A673 (cell line): Measurements from ENCODE around the gene POLDIP3. TPM values are rescaled to one million over a fixed set of nuclear protein-coding genes. Genes with fewer than 3 reads are reported as not detected.

ENCODE experiments used
- BruUV-seq: library from RNA; stranded (reverse); fragments of 400-500 nt; replicated peaks from 2 replicates; lab custom pipeline; 2021; lab: Mats Ljungman, UMichigan
- CTCF ChIA-PET: fragments of 300-600 bp; sonication (Branson Sonifier 250); formaldehyde crosslinking; loops from one replicate; lab custom pipeline; 2022; ENCODE audit warnings: antibody characterized with exemption; lab: Charles Lee
- POLR2A ChIA-PET: fragments of 300-600 bp; sonication (Branson Sonifier 250); formaldehyde crosslinking; loops from one replicate; lab custom pipeline; 2022; ENCODE audit warnings: antibody characterized with exemption; ENCODE audit not compliant: low non-redundant PET; lab: Charles Lee
- DNase-seq: peaks from one replicate; pipeline ENCODE4 v3.0.0-alpha.2; 2015; ENCODE audit warnings: low spot score
- H3K27ac ChIP-seq: fragments of 200-600 bp; sonication (generic); 2 replicates; pipeline ENCODE4 v1.5.1; 2016; ENCODE audit warnings: mixed run types, low read depth, mild to moderate bottlenecking, mixed read lengths, antibody characterized with exemption, low read length; ENCODE audit not compliant: poor library complexity, severe bottlenecking
- H3K27me3 ChIP-seq: fragments of 200-600 bp; sonication (generic); replicated peaks from 2 replicates; pipeline ENCODE4 v1.6.1; 2017; ENCODE audit warnings: mixed run types, low read depth, mild to moderate bottlenecking, mixed read lengths, antibody characterized with exemption, low read length; ENCODE audit not compliant: insufficient read depth, poor library complexity
- H3K36me3 ChIP-seq: fragments of 200-600 bp; sonication (generic); 2 replicates; pipeline ENCODE4 v1.6.1; 2016; ENCODE audit warnings: mixed run types, mild to moderate bottlenecking, mixed read lengths, antibody characterized with exemption, low read length; ENCODE audit not compliant: insufficient read depth, poor library complexity, severe bottlenecking
- H3K4me1 ChIP-seq: fragments of 200-600 bp; sonication (generic); 2 replicates; pipeline ENCODE4 v1.6.1; 2017; ENCODE audit warnings: mixed run types, mild to moderate bottlenecking, mixed read lengths, antibody characterized with exemption, low read length; ENCODE audit not compliant: insufficient read depth, poor library complexity, severe bottlenecking
- H3K4me3 ChIP-seq: fragments of 200-600 bp; sonication (generic); 2 replicates; pipeline ENCODE4 v1.5.1; 2016; ENCODE audit warnings: low read depth, mixed run types, mild to moderate bottlenecking, mixed read lengths, low read length; ENCODE audit not compliant: poor library complexity, severe bottlenecking
- H3K9me3 ChIP-seq: fragments of 200-600 bp; sonication (generic); 2 replicates; pipeline ENCODE4 v1.6.1; 2016; ENCODE audit warnings: mixed run types, low read depth, mild to moderate bottlenecking, mixed read lengths, antibody characterized with exemption, low read length; ENCODE audit not compliant: poor library complexity, severe bottlenecking
- CTCF ChIP-seq: fragments of 300-800, 200-600 bp; sonication (generic); conservative IDR thresholded peaks from 2 replicates; pipeline ENCODE4 v1.5.1; 2017; ENCODE audit warnings: low read depth, mild to moderate bottlenecking, antibody characterized with exemption, low read length, moderate library complexity, mixed read lengths
- EZH2 ChIP-seq: fragments of 200-600 bp; sonication (generic); IDR thresholded peaks from 2 replicates; pipeline ENCODE4 v1.6.1; 2017; ENCODE audit warnings: borderline replicate concordance, low read depth, mild to moderate bottlenecking, mixed read lengths, antibody characterized with exemption, low read length; ENCODE audit not compliant: poor library complexity, severe bottlenecking
- intact Hi-C: fragments of 100-400 bp; cut with micrococcal nuclease; formaldehyde crosslinking; loops from one replicate; pipeline ENCODE4 v1.10.0; 2022; ENCODE audit not compliant: unreplicated experiment
- total RNA-seq: library from RNA; stranded (reverse); gene quantifications from 2 replicates; pipeline ENCODE4 v1.2.3, GENCODE V29; 2021

POLDIP3 gene
- total RNA-seq, 1 experiment from 2014 or later, result 134 TPM

GRCh38 chr22:42645341-42645937 is 30.8 kb upstream of the POLDIP3 start:
- intact Hi-C loops, result no loop called here
- H3K4me1 ChIP-seq, result peaks cover 38% of the 10 kb centered on the region
- CTCF ChIA-PET, result no interaction called here
- H3K4me3 ChIP-seq, result no peak overlapping the region
- POLR2A ChIA-PET, result no interaction called here
- TF ChIP-seq CTCF, result no peak
- no peak for TF ChIP-seq EZH2
- H3K36me3 ChIP-seq, result no peaks in the 10 kb centered on the region
- DNase-seq, result no peak
- peak overlapping the region; percentile 65 for H3K27ac ChIP-seq
- BruUV-seq, result no TSS peak
- no peaks in the 10 kb centered on the region for H3K9me3 ChIP-seq
- no peaks in the 10 kb centered on the region for H3K27me3 ChIP-seq

- no TSS peak for BruUV-seq
- CTCF ChIA-PET, result no interaction called here
- Histone ChIP-seq H3K4me1 (peaks cover 43% of the 10 kb centered on the region), H3K4me3 (no peak overlapping the region), H3K27me3 (no peaks in the 10 kb centered on the region), H3K27ac (peak overlapping the region; percentile 65), H3K36me3 (no peaks in the 10 kb centered on the region), H3K9me3 (no peaks in the 10 kb centered on the region)
- intact Hi-C loops, result no loop called here
- TF ChIP-seq CTCF, result no peak
- TF ChIP-seq EZH2, result no peak
- peak; percentile 48 for DNase-seq
- POLR2A ChIA-PET, result no interaction called here
Measured at GRCh38 chr22:42644422-42645340, 30.0 kb upstream of the POLDIP3 start.

- H3K9me3 ChIP-seq, result no peaks in the 10 kb centered on the region
- H3K4me3 ChIP-seq, result no peak overlapping the region
- TF ChIP-seq EZH2, result no peak
- H3K36me3 ChIP-seq, result no peaks in the 10 kb centered on the region
- intact Hi-C loops, result no loop called here
- H3K27me3 ChIP-seq, result no peaks in the 10 kb centered on the region
- H3K4me1 ChIP-seq, result peaks cover 43% of the 10 kb centered on the region
- no peak for DNase-seq
- CTCF ChIA-PET, result no interaction called here
- BruUV-seq, result no TSS peak
- H3K27ac ChIP-seq, result peak overlapping the region; percentile 65
- POLR2A ChIA-PET, result no interaction called here
Measured at GRCh38 chr22:42643634-42644421, 29.1 kb upstream of the POLDIP3 start.
